K562 (cell line): Measurements from ENCODE around the gene XRN2. TPM values are rescaled to one million over a fixed set of nuclear protein-coding genes. Genes with fewer than 3 reads are reported as not detected.

Experiments used
- ATAC-seq: fragments of 200-7000 bp; cut with Tn5 transposase; 3 replicates; pipeline ENCODE4 v1.9.1; 2020; ENCODE audit warnings: moderate library complexity
- BruUV-seq: library from RNA; stranded (reverse); fragments of 400-500 nt; replicated peaks from 2 replicates; lab custom pipeline; 2021; lab: Mats Ljungman, UMichigan
- CTCF ChIA-PET: fragments of 300-600 bp; formaldehyde crosslinking; extraction: SDS; loops from one replicate; lab custom pipeline; 2021; ENCODE audit warnings: low intra/inter-chr PET ratio; lab: Yijun Ruan, JAX
- POLR2A ChIA-PET: fragments of 300-600, 350-650 bp; sonication (Branson Sonifier 250); formaldehyde crosslinking; extraction: SDS; loops from one replicate; lab custom pipeline; 2021; ENCODE audit warnings: antibody characterized with exemption, inconsistent platforms; lab: Yijun Ruan, JAX
- DNase-seq, 4 experiments: peaks; one replicate each; pipeline versions ENCODE4 v3.0.0 to v3.0.0-alpha.2; 2011 to 2018; ENCODE audit warnings: low spot score in 3 of 4, mixed read lengths in 3 of 4; ENCODE audit errors: extremely low read depth in 1 of 4
- FAIRE-seq: peaks from 2 replicates; lab custom pipeline; 2011; peaks lifted over from hg19 to GRCh38; lab: Jason Lieb, UNC
- H2AFZ ChIP-seq: 2 replicates; pipeline ENCODE4 v1.6.0; 2011; ENCODE audit warnings: low read depth, low read length, control low read depth, inconsistent platforms
- H3K27ac ChIP-seq: fragments of 200-600 bp; 3 replicates; pipeline ENCODE4 v1.8.0; 2011; ENCODE audit warnings: low read depth, mild to moderate bottlenecking, control low read depth, inconsistent platforms, low read length, moderate library complexity, mixed read lengths; ENCODE audit errors: extremely low read depth
- H3K27me3 ChIP-seq, 2 experiments: fragments of 300-600 bp in 1 of 2; 2 replicates in 1 of 2; 3 replicates in 1 of 2; pipeline versions ENCODE4 v1.6.0 to v1.8.0; 2011; ENCODE audit warnings: inconsistent platforms in 2 of 2, low read length in 2 of 2, mild to moderate bottlenecking in 1 of 2, mixed read lengths in 1 of 2, moderate library complexity in 1 of 2; ENCODE audit not compliant: control insufficient read depth in 2 of 2, insufficient read depth in 2 of 2
- H3K36me3 ChIP-seq: fragments of 300-600 bp; 3 replicates; pipeline ENCODE4 v1.8.0; 2011; ENCODE audit warnings: mild to moderate bottlenecking, low read length, inconsistent platforms; ENCODE audit not compliant: control insufficient read depth, insufficient read depth
- H3K4me1 ChIP-seq, 2 experiments: fragments of 200-600 bp in 1 of 2; replicated peaks in 1 of 2; 2 replicates in 1 of 2; 3 replicates in 1 of 2; pipeline versions ENCODE4 v1.5.1 to v1.8.0; 2011; ENCODE audit warnings: inconsistent platforms in 2 of 2, low read length in 2 of 2, mild to moderate bottlenecking in 1 of 2, mixed read lengths in 1 of 2, moderate library complexity in 1 of 2; ENCODE audit not compliant: control insufficient read depth in 2 of 2, insufficient read depth in 2 of 2
- H3K4me2 ChIP-seq: 2 replicates; pipeline ENCODE4 v1.6.1; 2011; ENCODE audit warnings: low read length, control low read depth, inconsistent platforms, mixed read lengths; ENCODE audit not compliant: insufficient read depth
- H3K4me3 ChIP-seq: fragments of 200-600 bp; sonication (generic), shearing (Covaris generic); 2 replicates; pipeline ENCODE4 v1.5.1; 2016; ENCODE audit warnings: control low read depth, inconsistent platforms
- H3K79me2 ChIP-seq: fragments of 200-600 bp; 3 replicates; pipeline ENCODE4 v1.8.0; 2011; ENCODE audit warnings: low read length, inconsistent platforms; ENCODE audit not compliant: control insufficient read depth, insufficient read depth
- H3K9ac ChIP-seq, 2 experiments: 2 replicates each; pipeline versions ENCODE4 v1.6.0 to v1.6.1; 2011; ENCODE audit warnings: low read depth in 2 of 2, low read length in 2 of 2, control low read depth in 1 of 2, inconsistent platforms in 1 of 2, mild to moderate bottlenecking in 1 of 2, mixed read lengths in 1 of 2; ENCODE audit not compliant: insufficient read depth in 1 of 2
- H3K9me1 ChIP-seq: one replicate; pipeline ENCODE4 v1.6.0; 2011; ENCODE audit warnings: inconsistent platforms, mild to moderate bottlenecking, low read length, moderate library complexity; ENCODE audit not compliant: control insufficient read depth, insufficient read depth
- H3K9me3 ChIP-seq: replicated peaks from 2 replicates; pipeline ENCODE4 v1.5.1; 2011; ENCODE audit warnings: low read depth, low read length, inconsistent platforms; ENCODE audit not compliant: control insufficient read depth, insufficient read depth
- H4K20me1 ChIP-seq: replicated peaks from 2 replicates; pipeline ENCODE4 v1.6.1; 2011; ENCODE audit warnings: low read length, inconsistent platforms, mixed read lengths; ENCODE audit not compliant: control insufficient read depth, insufficient read depth
- CEBPB ChIP-seq: fragments of 450-650 bp; IDR thresholded peaks from 2 replicates; pipeline ENCODE4 v1.6.1; 2016; ENCODE audit warnings: missing genetic modification characterization, missing compliant biosample characterization
- TCF3 ChIP-seq: sonication (generic); formaldehyde crosslinking; IDR thresholded peaks from 2 replicates; pipeline ENCODE4 v1.4.0; 2020; ENCODE audit warnings: mild to moderate bottlenecking, missing genetic modification reagents
- ZKSCAN3 ChIP-seq: fragments of 250-450 bp; sonication (Bioruptor Pico); IDR thresholded peaks from 2 replicates; pipeline ENCODE4 v1.4.0; 2020
- WGBS: fragments of 100-300 bp; shearing (Covaris generic); methylation state at CpG from one replicate; pipeline ENCODE4 v1.1.6; 2016; ENCODE audit warnings: low coverage, mixed read lengths; ENCODE audit not compliant: insufficient coverage; ENCODE audit errors: missing lambda C conversion rate; 5-methylcytosine and 5-hydroxymethylcytosine counted together
- in situ Hi-C: fragments of 300-500 bp; cut with MboI; formaldehyde crosslinking; loops from 4 replicates; pipeline ENCODE4 v1.15.0; 2018; ENCODE audit warnings: inconsistent platforms, mixed read lengths
- intact Hi-C: fragments of 100-400 bp; cut with micrococcal nuclease; formaldehyde crosslinking; loops from 2 replicates; pipeline ENCODE4 v1.14.2; 2022
- polyA plus RNA-seq, 8 experiments: library from polyadenylated mRNA; depleted of rRNA in 4 of 8; stranded (reverse) in 5 of 8; unstranded in 3 of 8; fragments of >200 nt; fragmentation: Nextera tagmentation in 2 of 8; fragmentation: Illumina TruSeq in 1 of 8; extraction: Ambion mirVana in 2 of 8; extraction: Trizol in 1 of 8; gene quantifications; 2 replicates each; pipeline versions ENCODE4 v1.2.1 to v1.2.3, GENCODE V29; 2011 to 2014; ENCODE audit warnings: inconsistent platforms in 1 of 8, missing spikeins in 1 of 8
- total RNA-seq, 7 experiments: library from RNA; depleted of rRNA in 6 of 7; stranded (reverse); fragments of >200 nt in 6 of 7; fragmentation: Illumina TruSeq in 2 of 7; extraction: Trizol in 2 of 7; gene quantifications; 2 replicates each; pipeline versions ENCODE4 v1.2.1 to v1.2.3, GENCODE V29; 2011 to 2021; ENCODE audit warnings: low replicate concordance in 1 of 7
- TF ChIP-seq, protein P1 (sequence below): fragments of 450-650 bp; IDR thresholded peaks from 2 replicates; pipeline ENCODE4 v1.6.1; 2016

XRN2 gene
- total and polyA plus RNA-seq, 9 of the 15 experiments (the other 6 are each of a cell fraction or from before 2014, with no cell fraction given) = 41.8 to 67.3 (median 51.4) TPM

DNA sequence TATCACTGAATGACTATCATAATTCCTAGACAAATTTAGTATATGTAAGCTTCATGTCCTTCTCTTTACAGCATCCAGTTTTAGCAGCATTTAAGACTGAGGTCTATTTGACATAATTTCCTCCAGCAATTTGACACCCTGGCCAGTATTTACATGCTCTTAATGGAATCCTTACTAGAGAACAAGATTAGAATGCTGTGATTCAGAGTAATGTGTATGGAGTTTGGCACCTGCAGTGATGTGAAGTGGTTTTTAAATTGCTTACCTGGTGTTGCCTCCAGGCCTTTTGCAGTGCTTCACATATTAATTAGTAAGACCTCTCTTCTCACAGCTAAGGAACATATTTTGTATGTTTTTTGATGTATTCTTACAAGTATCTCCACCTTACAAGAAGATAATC is 84.4 kb downstream of the XRN2 start (continued):
- TF ChIP-seq, protein P1, sequence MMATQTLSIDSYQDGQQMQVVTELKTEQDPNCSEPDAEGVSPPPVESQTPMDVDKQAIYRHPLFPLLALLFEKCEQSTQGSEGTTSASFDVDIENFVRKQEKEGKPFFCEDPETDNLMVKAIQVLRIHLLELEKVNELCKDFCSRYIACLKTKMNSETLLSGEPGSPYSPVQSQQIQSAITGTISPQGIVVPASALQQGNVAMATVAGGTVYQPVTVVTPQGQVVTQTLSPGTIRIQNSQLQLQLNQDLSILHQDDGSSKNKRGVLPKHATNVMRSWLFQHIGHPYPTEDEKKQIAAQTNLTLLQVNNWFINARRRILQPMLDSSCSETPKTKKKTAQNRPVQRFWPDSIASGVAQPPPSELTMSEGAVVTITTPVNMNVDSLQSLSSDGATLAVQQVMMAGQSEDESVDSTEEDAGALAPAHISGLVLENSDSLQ = no peak
- no peak for TF ChIP-seq TCF3 (CRISPR knock-in tag)

DNA sequence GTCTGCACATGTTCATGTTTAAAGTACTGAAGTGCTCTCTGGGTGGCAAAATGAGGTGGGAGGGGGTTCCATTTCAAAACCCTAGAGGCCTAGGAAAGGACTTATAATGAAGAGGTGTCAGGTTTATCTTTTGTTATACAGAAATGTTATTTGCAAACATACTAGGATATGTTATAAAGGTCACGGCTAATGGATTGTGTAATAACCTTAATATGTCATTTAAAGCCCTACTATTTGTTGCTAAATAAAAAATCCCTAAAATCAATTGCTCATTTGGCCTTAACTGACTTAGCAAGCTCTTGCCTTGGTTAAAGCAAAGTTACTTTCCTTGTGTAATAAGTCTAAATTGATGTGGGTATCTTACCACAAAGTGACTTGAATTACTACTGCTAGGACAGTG is 85.4 kb downstream of the XRN2 start:
- CTCF ChIA-PET = no interaction called here
- H3K4me2 ChIP-seq = no peak overlapping the region
- peaks cover 45% of the 10 kb centered on the region for H3K36me3 ChIP-seq
- H3K27ac ChIP-seq = no peak overlapping the region
- in situ Hi-C loops (no loop called here), intact Hi-C loops (no loop called here)
- DNase-seq = no peak
- no peak overlapping the region for H2AFZ ChIP-seq
- peaks cover 0 to 3% of the 10 kb centered on the region in 2 experiments; a peak in 1 of 5 replicates for H3K4me1 ChIP-seq
- H3K79me2 ChIP-seq = no peaks in the 10 kb centered on the region
- H3K4me3 ChIP-seq = no peak overlapping the region
- TF ChIP-seq ZKSCAN3 (CRISPR knock-in tag) (no peak), CEBPB (tag) (0 out of 2 replicates have a peak, but pooled peaks have one; percentile 16)
- no peak for ATAC-seq
- WGBS = 100% methylated on average over 1 of the region's 1 CpG
- no TSS peak for BruUV-seq
- H3K27me3 ChIP-seq = no peaks in the 10 kb centered on the region
- POLR2A ChIA-PET = interaction anchor here (0.6 kb wide), 1 partner anchor 306 kb away, joined by 3 read pairs; no protein-coding TSS in a partner anchor
- FAIRE-seq = no peak
- no peaks in the 10 kb centered on the region for H3K9me1 ChIP-seq
- H4K20me1 ChIP-seq = no peaks in the 10 kb centered on the region
- no peaks in the 10 kb centered on the region for H3K9me3 ChIP-seq
- H3K9ac ChIP-seq = no peak overlapping the region
